GM12878 (cell line): ENCODE results near the gene SLC25A15. TPM values are rescaled to one million over a fixed set of nuclear protein-coding genes. Genes with fewer than 3 reads are reported as not detected.

Experiments
- ATAC-seq: fragments of 200-7000 bp; cut with Tn5 transposase; 3 replicates; pipeline ENCODE4 v1.9.1; 2020; ENCODE audit warnings: mild to moderate bottlenecking, moderate library complexity
- BruUV-seq: library from RNA; stranded (reverse); fragments of 400-500 nt; replicated peaks from 2 replicates; lab custom pipeline; 2021; lab: Mats Ljungman, UMichigan
- CTCF ChIA-PET: fragments of 300-600 bp; sonication (Branson Sonifier 250); formaldehyde crosslinking; extraction: SDS; loops from one replicate; lab custom pipeline; 2021; ENCODE audit warnings: inconsistent platforms; lab: Yijun Ruan, JAX
- POLR2A ChIA-PET: fragments of 350-600 bp; formaldehyde crosslinking; extraction: SDS; loops from one replicate; lab custom pipeline; 2021; ENCODE audit warnings: inconsistent platforms; lab: Charles Lee
- RAD21 ChIA-PET: fragments of 300-600 bp; sonication (Branson Sonifier 250); formaldehyde crosslinking; loops from one replicate; lab custom pipeline; 2023; ENCODE audit warnings: antibody characterized with exemption; ENCODE audit not compliant: unreplicated experiment; lab: Charles Lee
- SMC1A ChIA-PET: fragments of 300-600 bp; sonication (Branson Sonifier 250); formaldehyde crosslinking; loops from one replicate; lab custom pipeline; 2023; ENCODE audit not compliant: unreplicated experiment, uncharacterized antibody; lab: Charles Lee
- DNase-seq: peaks from one replicate; pipeline ENCODE4 v3.0.0-alpha.2; 2011; ENCODE audit warnings: low read depth, low spot score
- FAIRE-seq: peaks from 3 replicates; lab custom pipeline; 2011; peaks lifted over from hg19 to GRCh38; lab: Jason Lieb, UNC
- H2AFZ ChIP-seq: 2 replicates; pipeline ENCODE4 v1.6.0; 2011; ENCODE audit warnings: low read depth, low read length, control low read depth; ENCODE audit not compliant: control insufficient read depth
- H3K27ac ChIP-seq: 2 replicates; pipeline ENCODE4 v1.5.1; 2011; ENCODE audit warnings: control low read depth; ENCODE audit not compliant: control insufficient read depth, insufficient read depth
- H3K27me3 ChIP-seq, 2 experiments: replicated peaks in 1 of 2; 2 replicates each; pipeline versions ENCODE4 v1.6.0 to v1.6.1; 2011; ENCODE audit warnings: low read length in 1 of 2; ENCODE audit not compliant: control insufficient read depth in 2 of 2, insufficient read depth in 2 of 2
- H3K36me3 ChIP-seq, 2 experiments: 2 replicates each; pipeline ENCODE4 v1.5.1; 2011; ENCODE audit warnings: low read length in 1 of 2; ENCODE audit not compliant: control insufficient read depth in 2 of 2, insufficient read depth in 2 of 2
- H3K4me1 ChIP-seq: 2 replicates; pipeline ENCODE4 v1.6.1; 2011; ENCODE audit warnings: mild to moderate bottlenecking, low read length, moderate library complexity, mixed read lengths; ENCODE audit not compliant: control insufficient read depth, insufficient read depth
- H3K4me2 ChIP-seq: 2 replicates; pipeline ENCODE4 v1.6.0; 2011; ENCODE audit warnings: control low read depth; ENCODE audit not compliant: control insufficient read depth, insufficient read depth
- H3K4me3 ChIP-seq: fragments of 200-600 bp; sonication (generic); 2 replicates; pipeline ENCODE4 v1.5.1; 2016
- H3K79me2 ChIP-seq: 2 replicates; pipeline ENCODE4 v1.6.0; 2011; ENCODE audit warnings: low read length; ENCODE audit not compliant: control insufficient read depth, insufficient read depth
- H3K9ac ChIP-seq: 2 replicates; pipeline ENCODE4 v1.8.0; 2011; ENCODE audit warnings: low read length, control low read depth, mixed read lengths; ENCODE audit not compliant: control insufficient read depth, insufficient read depth
- H3K9me3 ChIP-seq: replicated peaks from 3 replicates; pipeline ENCODE4 v1.5.1; 2011; ENCODE audit warnings: mild to moderate bottlenecking, low read length; ENCODE audit not compliant: control insufficient read depth, insufficient read depth
- H4K20me1 ChIP-seq: 2 replicates; pipeline ENCODE4 v1.6.0; 2011; ENCODE audit not compliant: control insufficient read depth, insufficient read depth
- IKZF1 ChIP-seq: fragments of 450-650 bp; conservative IDR thresholded peaks from 2 replicates; pipeline ENCODE4 v1.6.1; 2017; ENCODE audit warnings: antibody characterized with exemption, mild to moderate bottlenecking
- IRF4 ChIP-seq: IDR thresholded peaks from 2 replicates; pipeline ENCODE4 v1.6.1; 2011; ENCODE audit warnings: low read depth, low read length
- JUNB ChIP-seq: IDR thresholded peaks from 2 replicates; pipeline ENCODE4 v1.6.1; 2016; ENCODE audit warnings: antibody characterized with exemption, mild to moderate bottlenecking
- NRF1 ChIP-seq: conservative IDR thresholded peaks from 2 replicates; pipeline ENCODE4 v1.6.1; 2011; ENCODE audit warnings: mild to moderate bottlenecking, low read depth, low read length, improper control_type of control experiment
- YBX1 ChIP-seq: fragments of 450-650 bp; IDR thresholded peaks from 2 replicates; pipeline ENCODE4 v1.6.1; 2016; ENCODE audit warnings: antibody characterized with exemption
- WGBS: methylation state at CpG from one replicate; pipeline ENCODE4 v1.1.6; 2016; ENCODE audit warnings: low lambda C conversion rate; ENCODE audit not compliant: insufficient replicate concordance, insufficient coverage; ENCODE audit errors: missing lambda C conversion rate; 5-methylcytosine and 5-hydroxymethylcytosine counted together
- in situ Hi-C: fragments of 300-500 bp; cut with MboI; formaldehyde crosslinking; loops from 9 replicates; pipeline ENCODE4 v1.14.3; 2018; ENCODE audit warnings: mixed read lengths
- intact Hi-C: fragments of 100-400 bp; cut with micrococcal nuclease; formaldehyde crosslinking; loops from one replicate; pipeline ENCODE4 v1.14.2; 2022; ENCODE audit not compliant: unreplicated experiment
- polyA plus RNA-seq, 11 experiments: library from polyadenylated mRNA; depleted of rRNA in 4 of 11; unstranded in 6 of 11; stranded (reverse) in 5 of 11; fragments of >200 nt; fragmentation: Nextera tagmentation in 4 of 11; fragmentation: Illumina TruSeq in 1 of 11; extraction: Ambion mirVana in 4 of 11; extraction: Trizol in 1 of 11; gene quantifications; 1 replicate in 1 of 11; 2 replicates in 10 of 11; pipeline versions ENCODE4 v1.2.1 to v1.2.3, GENCODE V29; 2011 to 2016; ENCODE audit warnings: inconsistent platforms in 2 of 11, missing spikeins in 2 of 11, low read depth in 1 of 11
- total RNA-seq, 4 experiments: library from RNA; depleted of rRNA in 3 of 4; stranded (reverse); fragments of >200 nt in 3 of 4; fragmentation: Illumina TruSeq in 1 of 4; extraction: Trizol in 1 of 4; gene quantifications; 2 replicates each; pipeline versions ENCODE4 v1.2.1 to v1.2.3, GENCODE V29; 2013 to 2021
- TF ChIP-seq, protein P1 (sequence below): IDR thresholded peaks from 2 replicates; pipeline ENCODE4 v1.6.1; 2012; ENCODE audit warnings: improper control_type of control experiment, low read depth, low read length; ENCODE audit not compliant: insufficient replicate concordance
- TF ChIP-seq, protein P2 (sequence below): IDR thresholded peaks from 2 replicates; pipeline ENCODE4 v1.6.1; 2012; ENCODE audit warnings: low read depth, low read length, improper control_type of control experiment
- TF ChIP-seq, protein P3 (sequence below): fragments of 450-650 bp; IDR thresholded peaks from 2 replicates; pipeline ENCODE4 v1.6.1; 2017; ENCODE audit warnings: low read depth, mild to moderate bottlenecking, moderate library complexity

Gene SLC25A15
- total and polyA plus RNA-seq, 10 of the 15 experiments (the other 5 are each of a cell fraction or from before 2014, with no cell fraction given) = 2.7 to 20.6 (median 15.0) TPM

DNA sequence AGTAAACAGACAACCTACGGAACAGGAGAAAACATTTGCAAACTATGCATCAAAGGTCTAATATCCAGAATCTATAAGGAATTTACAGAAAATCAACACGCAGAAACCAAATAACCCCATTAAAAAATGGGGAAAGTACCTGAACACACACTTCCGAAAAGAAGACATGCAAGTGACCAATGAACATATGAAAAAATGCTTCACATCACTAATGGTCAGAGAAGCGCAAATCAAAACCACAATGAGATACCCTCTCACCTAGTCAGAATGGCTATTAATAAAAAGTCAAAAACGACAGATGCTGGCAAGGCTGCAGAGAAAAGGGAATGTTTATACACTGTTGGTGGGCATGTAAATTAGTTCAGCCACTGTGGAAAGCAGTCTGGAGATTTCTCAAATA, 29.5 kb downstream of the SLC25A15 start (continued):
- TF ChIP-seq, protein P1, sequence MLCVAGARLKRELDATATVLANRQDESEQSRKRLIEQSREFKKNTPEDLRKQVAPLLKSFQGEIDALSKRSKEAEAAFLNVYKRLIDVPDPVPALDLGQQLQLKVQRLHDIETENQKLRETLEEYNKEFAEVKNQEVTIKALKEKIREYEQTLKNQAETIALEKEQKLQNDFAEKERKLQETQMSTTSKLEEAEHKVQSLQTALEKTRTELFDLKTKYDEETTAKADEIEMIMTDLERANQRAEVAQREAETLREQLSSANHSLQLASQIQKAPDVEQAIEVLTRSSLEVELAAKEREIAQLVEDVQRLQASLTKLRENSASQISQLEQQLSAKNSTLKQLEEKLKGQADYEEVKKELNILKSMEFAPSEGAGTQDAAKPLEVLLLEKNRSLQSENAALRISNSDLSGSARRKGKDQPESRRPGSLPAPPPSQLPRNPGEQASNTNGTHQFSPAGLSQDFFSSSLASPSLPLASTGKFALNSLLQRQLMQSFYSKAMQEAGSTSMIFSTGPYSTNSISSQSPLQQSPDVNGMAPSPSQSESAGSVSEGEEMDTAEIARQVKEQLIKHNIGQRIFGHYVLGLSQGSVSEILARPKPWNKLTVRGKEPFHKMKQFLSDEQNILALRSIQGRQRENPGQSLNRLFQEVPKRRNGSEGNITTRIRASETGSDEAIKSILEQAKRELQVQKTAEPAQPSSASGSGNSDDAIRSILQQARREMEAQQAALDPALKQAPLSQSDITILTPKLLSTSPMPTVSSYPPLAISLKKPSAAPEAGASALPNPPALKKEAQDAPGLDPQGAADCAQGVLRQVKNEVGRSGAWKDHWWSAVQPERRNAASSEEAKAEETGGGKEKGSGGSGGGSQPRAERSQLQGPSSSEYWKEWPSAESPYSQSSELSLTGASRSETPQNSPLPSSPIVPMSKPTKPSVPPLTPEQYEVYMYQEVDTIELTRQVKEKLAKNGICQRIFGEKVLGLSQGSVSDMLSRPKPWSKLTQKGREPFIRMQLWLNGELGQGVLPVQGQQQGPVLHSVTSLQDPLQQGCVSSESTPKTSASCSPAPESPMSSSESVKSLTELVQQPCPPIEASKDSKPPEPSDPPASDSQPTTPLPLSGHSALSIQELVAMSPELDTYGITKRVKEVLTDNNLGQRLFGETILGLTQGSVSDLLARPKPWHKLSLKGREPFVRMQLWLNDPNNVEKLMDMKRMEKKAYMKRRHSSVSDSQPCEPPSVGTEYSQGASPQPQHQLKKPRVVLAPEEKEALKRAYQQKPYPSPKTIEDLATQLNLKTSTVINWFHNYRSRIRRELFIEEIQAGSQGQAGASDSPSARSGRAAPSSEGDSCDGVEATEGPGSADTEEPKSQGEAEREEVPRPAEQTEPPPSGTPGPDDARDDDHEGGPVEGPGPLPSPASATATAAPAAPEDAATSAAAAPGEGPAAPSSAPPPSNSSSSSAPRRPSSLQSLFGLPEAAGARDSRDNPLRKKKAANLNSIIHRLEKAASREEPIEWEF = no peak
- TF ChIP-seq IKZF1 (0 out of 2 replicates have a peak, but pooled peaks have one; percentile 25), NRF1 (no peak)
- TF ChIP-seq, protein P2, sequence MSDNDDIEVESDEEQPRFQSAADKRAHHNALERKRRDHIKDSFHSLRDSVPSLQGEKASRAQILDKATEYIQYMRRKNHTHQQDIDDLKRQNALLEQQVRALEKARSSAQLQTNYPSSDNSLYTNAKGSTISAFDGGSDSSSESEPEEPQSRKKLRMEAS = no peak

DNA sequence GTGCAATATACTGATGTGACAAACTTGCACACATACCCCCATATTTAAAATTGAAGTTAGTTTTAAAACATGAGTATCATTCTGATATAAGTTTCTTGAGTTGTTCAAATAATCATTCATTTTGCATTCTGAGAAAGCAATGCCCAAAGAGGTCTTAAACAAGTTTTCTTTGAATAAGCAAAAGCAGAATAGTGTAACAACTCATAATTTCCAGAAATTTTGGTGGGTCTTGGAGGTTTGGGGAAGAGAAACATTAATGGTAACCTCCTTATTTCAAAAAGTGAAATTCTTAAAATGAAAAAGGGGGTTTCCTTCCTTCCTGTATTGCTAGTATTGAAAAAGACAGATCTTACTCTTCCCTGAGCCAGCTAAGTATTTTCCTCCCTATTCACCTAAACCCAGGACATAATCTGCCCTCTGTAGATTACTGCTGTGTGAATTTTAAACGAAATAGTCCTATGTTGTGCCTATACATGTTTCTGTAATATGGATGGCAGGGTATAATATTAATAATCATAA, 30.4 kb downstream of the SLC25A15 start:
- POLR2A ChIA-PET = no interaction called here
- 5% methylated on average over 1 of the region's 1 CpG for WGBS
- FAIRE-seq = no peak

More for the DNA sequence above, 30.4 kb downstream of the SLC25A15 start:
- Histone ChIP-seq H3K9ac (no peak overlapping the region), H2AFZ (peak overlapping the region; percentile 20), H3K4me1 (peaks cover 14% of the 10 kb centered on the region), H3K27ac (peak overlapping the region; percentile 51), H3K79me2 (no peaks in the 10 kb centered on the region), H4K20me1 (no peaks in the 10 kb centered on the region)
- in situ Hi-C loops = no loop called here
- peak; percentile 64 for ATAC-seq
- RAD21 ChIA-PET = interaction anchor here (0.6 to 1.3 kb wide), 2 partner anchors 31 to 198 kb away, joined by 3 to 5 read pairs; no protein-coding TSS in a partner anchor
- BruUV-seq = no TSS peak
- TF ChIP-seq IRF4 (0 out of 2 replicates have a peak, but pooled peaks have one; percentile 15), JUNB (peak; percentile 31), YBX1 (no peak)
- TF ChIP-seq, protein P3, sequence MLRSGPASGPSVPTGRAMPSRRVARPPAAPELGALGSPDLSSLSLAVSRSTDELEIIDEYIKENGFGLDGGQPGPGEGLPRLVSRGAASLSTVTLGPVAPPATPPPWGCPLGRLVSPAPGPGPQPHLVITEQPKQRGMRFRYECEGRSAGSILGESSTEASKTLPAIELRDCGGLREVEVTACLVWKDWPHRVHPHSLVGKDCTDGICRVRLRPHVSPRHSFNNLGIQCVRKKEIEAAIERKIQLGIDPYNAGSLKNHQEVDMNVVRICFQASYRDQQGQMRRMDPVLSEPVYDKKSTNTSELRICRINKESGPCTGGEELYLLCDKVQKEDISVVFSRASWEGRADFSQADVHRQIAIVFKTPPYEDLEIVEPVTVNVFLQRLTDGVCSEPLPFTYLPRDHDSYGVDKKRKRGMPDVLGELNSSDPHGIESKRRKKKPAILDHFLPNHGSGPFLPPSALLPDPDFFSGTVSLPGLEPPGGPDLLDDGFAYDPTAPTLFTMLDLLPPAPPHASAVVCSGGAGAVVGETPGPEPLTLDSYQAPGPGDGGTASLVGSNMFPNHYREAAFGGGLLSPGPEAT = peak; percentile 25; the same call in 1 of the 2 replicates
- TF ChIP-seq, all 136 proteins: peak for 3
- CTCF ChIA-PET = interaction anchor here (0.5 to 1.4 kb wide), 7 partner anchors 8 to 718 kb away, joined by 3 to 4 read pairs (median 3); no protein-coding TSS in a partner anchor
- SMC1A ChIA-PET = interaction anchor here (0.6 to 1.8 kb wide), 6 partner anchors 8 to 60 kb away, joined by 3 to 5 read pairs (median 3); no protein-coding TSS in a partner anchor
- no peaks in the 10 kb centered on the region; the same call in 2 of the 3 replicates for H3K9me3 ChIP-seq
- H3K4me2 ChIP-seq = peak overlapping the region; percentile 63
- H3K27me3 ChIP-seq = no peaks in the 10 kb centered on the region
- no peak for DNase-seq
- no peak overlapping the region for H3K4me3 ChIP-seq
- no peaks in the 10 kb centered on the region for H3K36me3 ChIP-seq
- intact Hi-C loops = loop anchor here (5.0 kb wide), 2 partner anchors 43 to 92 kb away; no protein-coding TSS in a partner anchor
